T-helper 2 cell (primary cell): ENCODE measurements around the gene RAB41.
A peak's percentile ranks its signal among the peaks of the same experiment; 100 is the strongest.
"Not testable (repeated sequence)": the region's sequence is repeated elsewhere in the genome, so short reads cannot be mapped to it uniquely, and the experiment has no call there.

ENCODE experiments used
- DNase-seq, 5 experiments: peaks; one replicate each; pipeline versions ENCODE4 v3.0.0 to v3.0.0-alpha.2; 2012 to 2022

RAB41 gene

GRCh38 chrX:70289793-70290770, 8.1 kb downstream of the RAB41 start, which contains the start of the genes KIF4A and PDZD11:
TSS of gene KIF4A (plus strand) at chrX:70290104. CDS start at chrX:70290459, 355 bp downstream.
TSS of gene PDZD11 (minus strand) at chrX:70289927. CDS start at chrX:70289341, 586 bp downstream.
- DNase-seq: peak; percentile 43 to 91 (median 67)

GRCh38 chrX:70292788-70293187, 10.8 kb downstream of the RAB41 start:
- no peak for DNase-seq

GRCh38 chrX:70293621-70294020, 11.6 kb downstream of the RAB41 start:
- no peak for DNase-seq

GRCh38 chrX:70301716-70302115, 19.7 kb downstream of the RAB41 start:
- DNase-seq: no peak

- no peak for DNase-seq
These were observed 31.5 kb downstream of the RAB41 start for GRCh38 chrX:70313503-70313902.

GRCh38 chrX:70322784-70323183, 40.8 kb downstream of the RAB41 start:
- no peak for DNase-seq

- DNase-seq: not testable (repeated sequence)
These were observed 41.7 kb downstream of the RAB41 start for GRCh38 chrX:70323628-70324027.

- DNase-seq: no peak
These were observed 42.4 kb downstream of the RAB41 start for GRCh38 chrX:70324326-70324725.

- no peak for DNase-seq
These were observed 49.2 kb downstream of the RAB41 start for GRCh38 chrX:70331161-70331560.

- no peak for DNase-seq
These were observed 50.6 kb downstream of the RAB41 start for GRCh38 chrX:70332600-70332999.
